ENCODE measurements around the gene STH. TPM values are rescaled to one million over a fixed set of nuclear protein-coding genes. Genes with fewer than 3 reads are reported as not detected.

Gene STH
- total and polyA plus RNA-seq, 12 donors, result not detected

GRCh38 chr17:45951941-45952340, 47.1 kb upstream of the STH start:
- H3K36me3 ChIP-seq, result no peaks in the 10 kb centered on the region
- ATAC-seq, result no peak
- DNase-seq, result no peak
- H3K27ac ChIP-seq, result no peak overlapping the region
- WGBS, 2 donors, result 59 to 64% methylated on average over 6 of the region's 6 CpGs
- TF ChIP-seq CTCF (IDR thresholded peaks at IDR 0.05), result no peak
- H3K27me3 ChIP-seq, result peaks cover 0 to 30% (median 14%) of the 10 kb centered on the region in 7 donors
- peaks cover 0 to 16% (median 11%) of the 10 kb centered on the region in 9 donors for H3K4me1 ChIP-seq
- H3K9me3 ChIP-seq, result no peaks in the 10 kb centered on the region
- no peak overlapping the region for H3K4me3 ChIP-seq
- intact Hi-C loops (cut with DNase I), result no loop called here

GRCh38 chr17:45952814-45953320, 46.2 kb upstream of the STH start:
- no peak overlapping the region for H3K27ac ChIP-seq
- no peak overlapping the region for H3K4me3 ChIP-seq
- DNase-seq, result no peak
- peaks cover 0 to 16% (median 11%) of the 10 kb centered on the region in 9 donors for H3K4me1 ChIP-seq
- 93 to 94% methylated on average over 6 of the region's 6 CpGs for WGBS, 2 donors
- no peaks in the 10 kb centered on the region for H3K9me3 ChIP-seq
- intact Hi-C loops (cut with DNase I), result no loop called here
- no peak for ATAC-seq
- no peaks in the 10 kb centered on the region for H3K36me3 ChIP-seq
- H3K27me3 ChIP-seq, result peaks cover 0 to 30% (median 14%) of the 10 kb centered on the region in 7 donors
- no peak for TF ChIP-seq CTCF (IDR thresholded peaks at IDR 0.05)

GRCh38 chr17:45953561-45953960, 45.5 kb upstream of the STH start:
- Histone ChIP-seq H3K4me3 (no peak overlapping the region), H3K36me3 (no peaks in the 10 kb centered on the region), H3K4me1 (peaks cover 0 to 10% (median 9%) of the 10 kb centered on the region in 9 donors), H3K27me3 (peaks cover 0 to 30% (median 14%) of the 10 kb centered on the region in 7 donors), H3K27ac (no peak overlapping the region), H3K9me3 (no peaks in the 10 kb centered on the region)
- no peak for ATAC-seq
- intact Hi-C loops (cut with DNase I), result no loop called here
- TF ChIP-seq CTCF (IDR thresholded peaks at IDR 0.05), result no peak
- WGBS, 2 donors, result 91 to 94% methylated on average over 2 of the region's 2 CpGs
- DNase-seq, result no peak

- Histone ChIP-seq H3K4me1 (no peaks in the 10 kb centered on the region), H3K27ac (no peak overlapping the region), H3K27me3 (peaks cover 0 to 22% (median 11%) of the 10 kb centered on the region in 7 donors), H3K36me3 (no peaks in the 10 kb centered on the region), H3K4me3 (no peak overlapping the region), H3K9me3 (no peaks in the 10 kb centered on the region)
- intact Hi-C loops (cut with DNase I), result no loop called here
- no peak for TF ChIP-seq CTCF (IDR thresholded peaks at IDR 0.05)
- ATAC-seq (no peak), DNase-seq (no peak)
- 85 to 88% methylated on average over 11 of the region's 11 CpGs for WGBS, 2 donors
These were observed 44.1 kb upstream of the STH start for GRCh38 chr17:45954914-45955313.
